ENCODE measurements around the gene PPARGC1A.

DNA sequence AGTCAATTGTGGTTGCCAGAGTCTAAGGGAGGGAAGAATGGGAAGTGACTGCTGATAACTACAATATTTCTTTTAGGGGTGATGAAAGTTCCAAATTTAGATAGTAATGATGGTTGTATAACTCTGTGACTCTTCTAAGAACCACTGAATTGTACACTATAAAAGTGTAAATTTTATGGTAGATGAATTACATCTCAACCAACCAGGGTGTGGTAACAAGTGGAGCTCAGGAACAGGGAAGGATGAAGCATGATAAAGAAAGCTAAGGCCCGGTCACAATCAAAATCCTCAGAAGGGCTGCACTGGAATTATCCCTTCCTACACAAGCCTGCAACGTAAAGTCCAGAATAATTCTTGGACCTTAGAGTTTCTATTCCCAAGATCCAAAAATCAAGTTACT, 143.2 kb downstream of the PPARGC1A start:
- TF ChIP-seq, protein P1, sequence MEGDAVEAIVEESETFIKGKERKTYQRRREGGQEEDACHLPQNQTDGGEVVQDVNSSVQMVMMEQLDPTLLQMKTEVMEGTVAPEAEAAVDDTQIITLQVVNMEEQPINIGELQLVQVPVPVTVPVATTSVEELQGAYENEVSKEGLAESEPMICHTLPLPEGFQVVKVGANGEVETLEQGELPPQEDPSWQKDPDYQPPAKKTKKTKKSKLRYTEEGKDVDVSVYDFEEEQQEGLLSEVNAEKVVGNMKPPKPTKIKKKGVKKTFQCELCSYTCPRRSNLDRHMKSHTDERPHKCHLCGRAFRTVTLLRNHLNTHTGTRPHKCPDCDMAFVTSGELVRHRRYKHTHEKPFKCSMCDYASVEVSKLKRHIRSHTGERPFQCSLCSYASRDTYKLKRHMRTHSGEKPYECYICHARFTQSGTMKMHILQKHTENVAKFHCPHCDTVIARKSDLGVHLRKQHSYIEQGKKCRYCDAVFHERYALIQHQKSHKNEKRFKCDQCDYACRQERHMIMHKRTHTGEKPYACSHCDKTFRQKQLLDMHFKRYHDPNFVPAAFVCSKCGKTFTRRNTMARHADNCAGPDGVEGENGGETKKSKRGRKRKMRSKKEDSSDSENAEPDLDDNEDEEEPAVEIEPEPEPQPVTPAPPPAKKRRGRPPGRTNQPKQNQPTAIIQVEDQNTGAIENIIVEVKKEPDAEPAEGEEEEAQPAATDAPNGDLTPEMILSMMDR (IDR thresholded peaks at IDR 0.05): no peak
- no peak for TF ChIP-seq POLR2A (IDR thresholded peaks at IDR 0.05)

Measured in ovary (tissue), 3 donors.